HepG2 (cell line): ENCODE data around the gene LGR6. TPM values are rescaled to one million over a fixed set of nuclear protein-coding genes. Genes with fewer than 3 reads are reported as not detected.

ENCODE experiments used
- ATAC-seq: fragments of 200-7000 bp; cut with Tn5 transposase; 3 replicates; pipeline ENCODE4 v1.9.1; 2020; ENCODE audit warnings: mild to moderate bottlenecking, moderate library complexity
- BruUV-seq: library from RNA; stranded (reverse); fragments of 400-500 nt; replicated peaks from 2 replicates; lab custom pipeline; 2021; lab: Mats Ljungman, UMichigan
- CTCF ChIA-PET: fragments of 300-600 bp; formaldehyde crosslinking; extraction: SDS; loops from one replicate; lab custom pipeline; 2021; ENCODE audit warnings: low total read pairs, inconsistent platforms, low intra/inter-chr PET ratio; lab: Yijun Ruan, JAX
- POLR2A ChIA-PET: fragments of 350-600 bp; sonication (Branson Sonifier 250); formaldehyde crosslinking; loops from one replicate; lab custom pipeline; 2020; ENCODE audit warnings: antibody characterized with exemption, inconsistent platforms; lab: Yijun Ruan, JAX
- DNase-seq: peaks from one replicate; pipeline ENCODE4 v3.0.0-alpha.2; 2015; ENCODE audit warnings: low spot score
- FAIRE-seq: peaks from 3 replicates; lab custom pipeline; 2011; peaks lifted over from hg19 to GRCh38; lab: Jason Lieb, UNC
- H2AFZ ChIP-seq: one replicate; pipeline ENCODE4 v1.6.1; 2011; ENCODE audit warnings: low read length, inconsistent platforms
- H3K27ac ChIP-seq: fragments of 300-600 bp; 3 replicates; pipeline ENCODE4 v1.8.0; 2011; ENCODE audit warnings: mixed run types, mild to moderate bottlenecking, mixed read lengths, low read length, inconsistent platforms; ENCODE audit not compliant: insufficient read depth; ENCODE audit errors: extremely low read length
- H3K27me3 ChIP-seq, 2 experiments: fragments of 200-600 bp in 1 of 2; 2 replicates in 1 of 2; 3 replicates in 1 of 2; pipeline versions ENCODE4 v1.6.0 to v1.8.0; 2011; ENCODE audit warnings: low read length in 2 of 2, mild to moderate bottlenecking in 2 of 2, moderate library complexity in 2 of 2, inconsistent platforms in 1 of 2; ENCODE audit not compliant: insufficient read depth in 2 of 2, control insufficient read depth in 1 of 2
- H3K36me3 ChIP-seq, 2 experiments: fragments of 200-600 bp in 1 of 2; replicated peaks in 1 of 2; 2 replicates in 1 of 2; 3 replicates in 1 of 2; pipeline versions ENCODE4 v1.5.1 to v1.8.0; 2011; ENCODE audit warnings: low read length in 2 of 2, inconsistent platforms in 1 of 2; ENCODE audit not compliant: insufficient read depth in 2 of 2, control insufficient read depth in 1 of 2
- H3K4me1 ChIP-seq: 2 replicates; pipeline ENCODE4 v1.5.1; 2012; ENCODE audit warnings: low read length, inconsistent platforms; ENCODE audit not compliant: insufficient read depth
- H3K4me2 ChIP-seq: 2 replicates; pipeline ENCODE4 v1.6.0; 2011; ENCODE audit warnings: low read depth, low read length, inconsistent platforms
- H3K4me3 ChIP-seq, 3 experiments: fragments of 200-600 bp in 1 of 3; sonication (generic), shearing (Covaris generic) in 1 of 3; replicated peaks in 1 of 3; 2 replicates each; pipeline ENCODE4 v1.5.1; 2011 to 2016; ENCODE audit warnings: low read length in 3 of 3, inconsistent platforms in 2 of 3, low read depth in 2 of 3, mild to moderate bottlenecking in 2 of 3, control low read depth in 1 of 3, mixed read lengths in 1 of 3; ENCODE audit not compliant: insufficient read depth in 1 of 3
- H3K79me2 ChIP-seq: one replicate; pipeline ENCODE4 v1.6.1; 2011; ENCODE audit warnings: low read length, inconsistent platforms; ENCODE audit not compliant: insufficient read depth
- H3K9ac ChIP-seq: 2 replicates; pipeline ENCODE4 v1.6.0; 2011; ENCODE audit warnings: mild to moderate bottlenecking, low read depth, low read length, inconsistent platforms; ENCODE audit not compliant: insufficient read depth
- H3K9me3 ChIP-seq: 2 replicates; pipeline ENCODE4 v1.5.1; 2012; ENCODE audit warnings: mild to moderate bottlenecking, low read length
- H4K20me1 ChIP-seq: 2 replicates; pipeline ENCODE4 v1.6.0; 2011; ENCODE audit warnings: inconsistent platforms, mild to moderate bottlenecking, low read length, moderate library complexity; ENCODE audit not compliant: insufficient read depth
- GABPB1 ChIP-seq: IDR thresholded peaks from 2 replicates; pipeline ENCODE4 v1.6.1; 2016; ENCODE audit warnings: mild to moderate bottlenecking, missing genetic modification reagents, moderate library complexity, missing compliant biosample characterization
- GATAD1 ChIP-seq: IDR thresholded peaks from 2 replicates; pipeline ENCODE4 v1.6.1; 2016; ENCODE audit warnings: missing genetic modification reagents, missing compliant biosample characterization
- HNRNPH1 ChIP-seq: fragments of 200-400 bp; formaldehyde crosslinking; optimal IDR thresholded peaks from 2 replicates; pipeline ENCODE3; 2017; ENCODE audit warnings: mild to moderate bottlenecking, low read depth, low read length
- HNRNPL ChIP-seq: fragments of 200-400 bp; formaldehyde crosslinking; IDR thresholded peaks from 2 replicates; pipeline ENCODE4 v1.6.1; 2017; ENCODE audit warnings: mild to moderate bottlenecking, low read depth, low read length
- KDM5B ChIP-seq: sonication (generic); formaldehyde crosslinking; IDR thresholded peaks from 2 replicates; pipeline ENCODE4 v1.4.0; 2020; ENCODE audit warnings: missing genetic modification reagents, mild to moderate bottlenecking, borderline replicate concordance
- KLF11 ChIP-seq: IDR thresholded peaks from 2 replicates; pipeline ENCODE4 v1.6.1; 2016; ENCODE audit warnings: missing compliant biosample characterization
- MAF1 ChIP-seq: sonication (generic); formaldehyde crosslinking; IDR thresholded peaks from 2 replicates; pipeline ENCODE4 v1.5.0; 2020; ENCODE audit warnings: missing genetic modification reagents, borderline replicate concordance
- NFATC3 ChIP-seq: sonication (generic); formaldehyde crosslinking; IDR thresholded peaks from 2 replicates; pipeline ENCODE4 v1.5.1; 2020; ENCODE audit warnings: mild to moderate bottlenecking, missing genetic modification reagents
- RARA ChIP-seq: IDR thresholded peaks from 2 replicates; pipeline ENCODE4 v1.6.1; 2016; ENCODE audit warnings: missing genetic modification reagents, missing compliant biosample characterization
- SRY ChIP-seq: sonication (generic); formaldehyde crosslinking; IDR thresholded peaks from 2 replicates; pipeline ENCODE4 v1.8.0; 2022; ENCODE audit warnings: mild to moderate bottlenecking, missing genetic modification reagents
- TBL1XR1 ChIP-seq: fragments of 150-350 bp; IDR thresholded peaks from 2 replicates; pipeline ENCODE4 v1.6.1; 2014; ENCODE audit warnings: borderline replicate concordance, low read length; ENCODE audit not compliant: partially characterized antibody
- YY1 ChIP-seq: IDR thresholded peaks from 2 replicates; pipeline ENCODE4 v1.6.1; 2011; ENCODE audit warnings: low read length, low read depth, moderate library complexity, mild to moderate bottlenecking; ENCODE audit not compliant: insufficient read depth, insufficient replicate concordance
- ZNF235 ChIP-seq: sonication (generic); formaldehyde crosslinking; IDR thresholded peaks from 2 replicates; pipeline ENCODE4 v1.8.1; 2023; ENCODE audit warnings: mild to moderate bottlenecking, missing genetic modification reagents, borderline replicate concordance
- ZNF484 ChIP-seq: sonication (generic); formaldehyde crosslinking; IDR thresholded peaks from 2 replicates; pipeline ENCODE4 v1.5.1; 2020; ENCODE audit warnings: mild to moderate bottlenecking, low read depth, missing genetic modification reagents, borderline replicate concordance
- ZNF552 ChIP-seq: sonication (generic); formaldehyde crosslinking; IDR thresholded peaks from 2 replicates; pipeline ENCODE4 v1.9.0; 2022; ENCODE audit warnings: missing genetic modification reagents, mild to moderate bottlenecking, borderline replicate concordance
- ZNF776 ChIP-seq: sonication (generic); formaldehyde crosslinking; IDR thresholded peaks from 2 replicates; pipeline ENCODE4 v1.4.0; 2020; ENCODE audit warnings: mild to moderate bottlenecking, missing genetic modification reagents
- WGBS: methylation state at CpG from one replicate; pipeline ENCODE4 v1.1.6; 2017; ENCODE audit warnings: low lambda C conversion rate; 5-methylcytosine and 5-hydroxymethylcytosine counted together
- in situ Hi-C: cut with HindIII; loops from 2 replicates; pipeline ENCODE4 v1.10.0; 2017; ENCODE audit warnings: low pct_unique_long_range_greater_than_20kb; ENCODE audit not compliant: extremely low pct_ligation_motif_present
- intact Hi-C: fragments of 100-400 bp; cut with micrococcal nuclease; formaldehyde crosslinking; loops from one replicate; pipeline ENCODE4 v1.10.0; 2022; ENCODE audit not compliant: unreplicated experiment
- polyA plus RNA-seq, 8 experiments: library from polyadenylated mRNA; depleted of rRNA in 3 of 8; stranded (reverse) in 7 of 8; unstranded in 1 of 8; fragments of >200 nt; fragmentation: Illumina TruSeq in 4 of 8; extraction: Trizol in 4 of 8; gene quantifications; 2 replicates each; pipeline versions ENCODE4 v1.2.1 to v1.2.3, GENCODE V29; 2011 to 2016; ENCODE audit warnings: low read depth in 4 of 8, missing spikeins in 1 of 8, mixed read lengths in 1 of 8; ENCODE audit not compliant: insufficient read depth in 1 of 8
- total RNA-seq, 5 experiments: library from RNA; depleted of rRNA; stranded (reverse); fragments of >200 nt; fragmentation: Illumina TruSeq; extraction: Trizol; gene quantifications; 2 replicates each; pipeline ENCODE4 v1.2.3, GENCODE V29; 2016; ENCODE audit warnings: low read depth in 1 of 5
- TF ChIP-seq, protein P1 (sequence below): sonication (generic); formaldehyde crosslinking; IDR thresholded peaks from 2 replicates; pipeline ENCODE4 v1.8.0; 2022; ENCODE audit warnings: mild to moderate bottlenecking, missing genetic modification reagents, moderate library complexity

The LGR6 gene
- total and polyA plus RNA-seq, 2 of the 13 experiments (the other 11 are each of a cell fraction or from before 2014, with no cell fraction given): 0.07 TPM; not detected in 1

DNA sequence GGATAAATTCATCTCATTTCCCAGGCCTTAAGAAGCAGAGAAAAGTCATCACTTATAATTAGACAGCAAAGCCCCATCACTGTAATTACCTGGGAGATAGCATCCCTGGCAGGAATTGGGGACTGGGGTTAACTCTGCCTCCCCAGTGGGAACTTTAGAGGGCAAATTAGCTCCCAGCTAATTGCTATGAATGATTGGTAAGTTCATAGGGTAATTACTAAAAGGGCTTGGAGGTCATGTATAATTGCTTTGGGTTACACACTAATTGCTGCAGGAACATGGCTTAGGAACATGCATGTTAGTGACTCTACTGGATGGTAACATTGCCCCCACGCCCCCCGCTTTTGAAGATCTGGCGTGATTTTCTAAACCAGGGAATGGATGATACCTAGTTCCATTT, 83.3 kb downstream of the LGR6 start:
- Histone ChIP-seq H4K20me1 (no peaks in the 10 kb centered on the region), H3K9me3 (no peaks in the 10 kb centered on the region), H2AFZ (no peak overlapping the region), H3K79me2 (no peaks in the 10 kb centered on the region), H3K36me3 (no peaks in the 10 kb centered on the region), H3K4me1 (no peaks in the 10 kb centered on the region), H3K4me3 (no peak overlapping the region), H3K27me3 (peaks cover 0 to 23% of the 10 kb centered on the region in 2 experiments; a peak in 2 of 5 replicates), H3K4me2 (no peak overlapping the region), H3K27ac (no peak overlapping the region), H3K9ac (no peak overlapping the region)
- ATAC-seq (no peak), DNase-seq (no peak), FAIRE-seq (no peak)
- ChIA-PET CTCF (no interaction called here), POLR2A (no interaction called here)
- in situ Hi-C loops: no loop called here
- no TSS peak for BruUV-seq
- TF ChIP-seq ZNF235 (CRISPR knock-in tag): no peak
- TF ChIP-seq ZNF484 (CRISPR knock-in tag): no peak
- no peak for TF ChIP-seq GATAD1 (CRISPR knock-in tag)
- TF ChIP-seq TBL1XR1: no peak
- no peak for TF ChIP-seq ZNF776 (CRISPR knock-in tag)
- no peak for TF ChIP-seq KLF11 (CRISPR knock-in tag)
- no peak for TF ChIP-seq HNRNPH1
- TF ChIP-seq KDM5B: no peak
- no peak for TF ChIP-seq SRY (CRISPR knock-in tag)
- TF ChIP-seq ZNF552 (CRISPR knock-in tag): no peak
- TF ChIP-seq, protein P1, sequence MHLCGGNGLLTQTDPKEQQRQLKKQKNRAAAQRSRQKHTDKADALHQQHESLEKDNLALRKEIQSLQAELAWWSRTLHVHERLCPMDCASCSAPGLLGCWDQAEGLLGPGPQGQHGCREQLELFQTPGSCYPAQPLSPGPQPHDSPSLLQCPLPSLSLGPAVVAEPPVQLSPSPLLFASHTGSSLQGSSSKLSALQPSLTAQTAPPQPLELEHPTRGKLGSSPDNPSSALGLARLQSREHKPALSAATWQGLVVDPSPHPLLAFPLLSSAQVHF (CRISPR knock-in tag): no peak
- no peak for TF ChIP-seq YY1
- TF ChIP-seq NFATC3 (CRISPR knock-in tag): no peak
- no peak for TF ChIP-seq HNRNPL
- no peak for TF ChIP-seq GABPB1 (CRISPR knock-in tag)
- no peak for TF ChIP-seq MAF1 (CRISPR knock-in tag)
- TF ChIP-seq RARA: no peak
- intact Hi-C loops: no loop called here
- WGBS: 17% methylated on average over 3 of the region's 3 CpGs
